WTC11 (cell line): Measurements from ENCODE around the gene FANCC. TPM values are rescaled to one million over a fixed set of nuclear protein-coding genes. Genes with fewer than 3 reads are reported as not detected.

Experiments
- ATAC-seq: fragments of 200-7000 bp; cut with Tn5 transposase; 2 replicates; pipeline ENCODE4 v1.10.0; 2021; ENCODE audit warnings: mild to moderate bottlenecking, moderate library complexity
- CTCF ChIA-PET: fragments of 300-600 bp; sonication (Branson Sonifier 250); formaldehyde crosslinking; loops from one replicate; lab custom pipeline; 2021; ENCODE audit warnings: antibody characterized with exemption; lab: Charles Lee
- POLR2A ChIA-PET: fragments of 350-600 bp; sonication (Branson Sonifier 250); formaldehyde crosslinking; loops from one replicate; lab custom pipeline; 2021; ENCODE audit warnings: antibody characterized with exemption; lab: Charles Lee
- DNase-seq: peaks from one replicate; pipeline ENCODE4 v3.0.0; 2021; ENCODE audit warnings: low spot score
- H3K27ac Mint-ChIP-seq: 2 replicates; pipeline ENCODE4 v1.8.0; 2021; ENCODE audit warnings: mixed read lengths
- H3K27me3 Mint-ChIP-seq: 2 replicates; pipeline ENCODE4 v1.8.0; 2021; ENCODE audit warnings: low read depth, mild to moderate bottlenecking, moderate library complexity, mixed read lengths
- H3K36me3 Mint-ChIP-seq: 2 replicates; pipeline ENCODE4 v1.8.0; 2021; ENCODE audit warnings: mixed read lengths
- H3K4me1 Mint-ChIP-seq: 2 replicates; pipeline ENCODE4 v1.8.0; 2022; ENCODE audit warnings: mixed read lengths
- H3K4me3 Mint-ChIP-seq: 2 replicates; pipeline ENCODE4 v1.8.0; 2021; ENCODE audit warnings: mild to moderate bottlenecking, moderate library complexity, mixed read lengths
- H3K9me3 Mint-ChIP-seq: 2 replicates; pipeline ENCODE4 v1.8.0; 2021; ENCODE audit warnings: mixed read lengths
- ETV6 ChIP-seq: sonication (generic); formaldehyde crosslinking; IDR thresholded peaks from 2 replicates; pipeline ENCODE4 v1.8.1; 2022; ENCODE audit warnings: mild to moderate bottlenecking, missing genetic modification reagents
- FOXK1 ChIP-seq: sonication (generic); formaldehyde crosslinking; IDR thresholded peaks from 2 replicates; pipeline ENCODE4 v1.8.0; 2022; ENCODE audit warnings: mild to moderate bottlenecking, moderate library complexity, missing genetic modification reagents
- KAT7 ChIP-seq: sonication (generic); formaldehyde crosslinking; IDR thresholded peaks from 2 replicates; pipeline ENCODE4 v1.8.1; 2023; ENCODE audit warnings: missing genetic modification reagents, mild to moderate bottlenecking, borderline replicate concordance
- NFYB ChIP-seq: sonication (generic); formaldehyde crosslinking; conservative IDR thresholded peaks from 2 replicates; pipeline ENCODE4 v1.8.0; 2022; ENCODE audit warnings: low read depth, missing genetic modification reagents
- NR3C1 ChIP-seq: sonication (generic); formaldehyde crosslinking; conservative IDR thresholded peaks from 2 replicates; pipeline ENCODE4 v1.8.1; 2023; ENCODE audit warnings: low read depth, mild to moderate bottlenecking, missing genetic modification reagents
- PRRX2 ChIP-seq: fragments of 250-450 bp; sonication (Bioruptor Pico); IDR thresholded peaks from 2 replicates; pipeline ENCODE4 v1.8.0; 2021; ENCODE audit warnings: mild to moderate bottlenecking
- TP53 ChIP-seq: sonication (generic); formaldehyde crosslinking; IDR thresholded peaks from 2 replicates; pipeline ENCODE4 v1.8.1; 2023; ENCODE audit warnings: mild to moderate bottlenecking, missing genetic modification reagents
- ZNF121 ChIP-seq: sonication (generic); formaldehyde crosslinking; IDR thresholded peaks from 2 replicates; pipeline ENCODE4 v1.8.0; 2023; ENCODE audit warnings: missing genetic modification reagents
- ZNF263 ChIP-seq: sonication (generic); formaldehyde crosslinking; IDR thresholded peaks from 2 replicates; pipeline ENCODE4 v1.8.1; 2022; ENCODE audit warnings: low read depth, mild to moderate bottlenecking, moderate library complexity, missing genetic modification reagents
- ZNF317 ChIP-seq: sonication (generic); formaldehyde crosslinking; IDR thresholded peaks from 2 replicates; pipeline ENCODE4 v1.8.1; 2023; ENCODE audit warnings: low read depth, mild to moderate bottlenecking, moderate library complexity, missing genetic modification reagents, borderline replicate concordance
- total RNA-seq: library from RNA; stranded (reverse); gene quantifications from 3 replicates; pipeline ENCODE4 v1.2.3, GENCODE V29; 2021
- TF ChIP-seq, protein P1 (sequence below): sonication (generic); formaldehyde crosslinking; IDR thresholded peaks from 2 replicates; pipeline ENCODE4 v1.8.1; 2023; ENCODE audit warnings: mild to moderate bottlenecking, missing genetic modification reagents
- TF ChIP-seq, protein P2 (sequence below): fragments of 250-450 bp; sonication (Bioruptor Pico); IDR thresholded peaks from 2 replicates; pipeline ENCODE4 v1.9.0; 2021; ENCODE audit warnings: mild to moderate bottlenecking, borderline replicate concordance
- TF ChIP-seq, protein P3 (sequence below): fragments of 200-600 bp; IDR thresholded peaks from 2 replicates; pipeline ENCODE4 v1.8.0; 2022; ENCODE audit warnings: antibody characterized with exemption
- TF ChIP-seq, protein P4 (sequence below): fragments of 250-450 bp; sonication (Bioruptor Pico); IDR thresholded peaks from 2 replicates; pipeline ENCODE4 v1.9.0; 2021; ENCODE audit warnings: mild to moderate bottlenecking
- TF ChIP-seq, protein P5 (sequence below): sonication (generic); formaldehyde crosslinking; conservative IDR thresholded peaks from 2 replicates; pipeline ENCODE4 v1.8.1; 2023; ENCODE audit warnings: mild to moderate bottlenecking, low read depth, missing genetic modification reagents, moderate library complexity
- TF ChIP-seq, protein P6 (sequence below): sonication (generic); formaldehyde crosslinking; IDR thresholded peaks from 2 replicates; pipeline ENCODE4 v1.8.1; 2023; ENCODE audit warnings: mild to moderate bottlenecking, missing genetic modification reagents, moderate library complexity
- TF ChIP-seq, protein P7 (sequence below): sonication (generic); formaldehyde crosslinking; IDR thresholded peaks from 2 replicates; pipeline ENCODE4 v1.8.0; 2022; ENCODE audit warnings: mild to moderate bottlenecking, missing genetic modification reagents

Gene FANCC
- total RNA-seq, 1 experiment from 2014 or later, result 10.9 TPM

DNA sequence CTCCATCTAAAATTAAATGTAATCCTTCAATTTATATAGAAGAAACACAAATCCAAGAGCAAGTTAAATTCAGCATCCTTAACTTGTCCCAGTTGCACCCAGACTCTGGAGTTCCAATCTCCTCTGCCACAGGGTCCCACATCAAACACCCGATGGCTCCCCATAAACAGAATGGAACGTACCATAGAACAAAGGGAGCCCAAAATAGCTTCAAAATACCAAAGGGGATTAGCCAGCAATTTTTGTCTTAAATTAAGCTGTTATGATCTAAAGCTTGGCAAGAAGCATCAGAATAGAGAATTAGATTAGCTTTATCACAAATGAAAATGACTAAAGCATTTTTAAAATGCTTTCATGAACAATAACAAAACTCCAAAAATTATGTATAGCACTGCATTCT, 112.8 kb downstream of the FANCC start:
- no peak for ATAC-seq
- peaks cover 23% of the 10 kb centered on the region for H3K4me1 Mint-ChIP-seq
- TF ChIP-seq FOXK1 (CRISPR knock-in tag) (no peak), ZNF263 (CRISPR knock-in tag) (no peak), TP53 (CRISPR knock-in tag) (no peak), PRRX2 (CRISPR knock-in tag) (no peak), ZNF317 (CRISPR knock-in tag) (no peak), KAT7 (CRISPR knock-in tag) (no peak), NFYB (no peak), ZNF121 (CRISPR knock-in tag) (no peak), NR3C1 (no peak)
- TF ChIP-seq, protein P1, sequence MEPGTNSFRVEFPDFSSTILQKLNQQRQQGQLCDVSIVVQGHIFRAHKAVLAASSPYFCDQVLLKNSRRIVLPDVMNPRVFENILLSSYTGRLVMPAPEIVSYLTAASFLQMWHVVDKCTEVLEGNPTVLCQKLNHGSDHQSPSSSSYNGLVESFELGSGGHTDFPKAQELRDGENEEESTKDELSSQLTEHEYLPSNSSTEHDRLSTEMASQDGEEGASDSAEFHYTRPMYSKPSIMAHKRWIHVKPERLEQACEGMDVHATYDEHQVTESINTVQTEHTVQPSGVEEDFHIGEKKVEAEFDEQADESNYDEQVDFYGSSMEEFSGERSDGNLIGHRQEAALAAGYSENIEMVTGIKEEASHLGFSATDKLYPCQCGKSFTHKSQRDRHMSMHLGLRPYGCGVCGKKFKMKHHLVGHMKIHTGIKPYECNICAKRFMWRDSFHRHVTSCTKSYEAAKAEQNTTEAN, result no peak
- TF ChIP-seq, protein P2, sequence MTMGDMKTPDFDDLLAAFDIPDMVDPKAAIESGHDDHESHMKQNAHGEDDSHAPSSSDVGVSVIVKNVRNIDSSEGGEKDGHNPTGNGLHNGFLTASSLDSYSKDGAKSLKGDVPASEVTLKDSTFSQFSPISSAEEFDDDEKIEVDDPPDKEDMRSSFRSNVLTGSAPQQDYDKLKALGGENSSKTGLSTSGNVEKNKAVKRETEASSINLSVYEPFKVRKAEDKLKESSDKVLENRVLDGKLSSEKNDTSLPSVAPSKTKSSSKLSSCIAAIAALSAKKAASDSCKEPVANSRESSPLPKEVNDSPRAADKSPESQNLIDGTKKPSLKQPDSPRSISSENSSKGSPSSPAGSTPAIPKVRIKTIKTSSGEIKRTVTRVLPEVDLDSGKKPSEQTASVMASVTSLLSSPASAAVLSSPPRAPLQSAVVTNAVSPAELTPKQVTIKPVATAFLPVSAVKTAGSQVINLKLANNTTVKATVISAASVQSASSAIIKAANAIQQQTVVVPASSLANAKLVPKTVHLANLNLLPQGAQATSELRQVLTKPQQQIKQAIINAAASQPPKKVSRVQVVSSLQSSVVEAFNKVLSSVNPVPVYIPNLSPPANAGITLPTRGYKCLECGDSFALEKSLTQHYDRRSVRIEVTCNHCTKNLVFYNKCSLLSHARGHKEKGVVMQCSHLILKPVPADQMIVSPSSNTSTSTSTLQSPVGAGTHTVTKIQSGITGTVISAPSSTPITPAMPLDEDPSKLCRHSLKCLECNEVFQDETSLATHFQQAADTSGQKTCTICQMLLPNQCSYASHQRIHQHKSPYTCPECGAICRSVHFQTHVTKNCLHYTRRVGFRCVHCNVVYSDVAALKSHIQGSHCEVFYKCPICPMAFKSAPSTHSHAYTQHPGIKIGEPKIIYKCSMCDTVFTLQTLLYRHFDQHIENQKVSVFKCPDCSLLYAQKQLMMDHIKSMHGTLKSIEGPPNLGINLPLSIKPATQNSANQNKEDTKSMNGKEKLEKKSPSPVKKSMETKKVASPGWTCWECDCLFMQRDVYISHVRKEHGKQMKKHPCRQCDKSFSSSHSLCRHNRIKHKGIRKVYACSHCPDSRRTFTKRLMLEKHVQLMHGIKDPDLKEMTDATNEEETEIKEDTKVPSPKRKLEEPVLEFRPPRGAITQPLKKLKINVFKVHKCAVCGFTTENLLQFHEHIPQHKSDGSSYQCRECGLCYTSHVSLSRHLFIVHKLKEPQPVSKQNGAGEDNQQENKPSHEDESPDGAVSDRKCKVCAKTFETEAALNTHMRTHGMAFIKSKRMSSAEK (CRISPR knock-in tag), result no peak
- TF ChIP-seq, protein P3, sequence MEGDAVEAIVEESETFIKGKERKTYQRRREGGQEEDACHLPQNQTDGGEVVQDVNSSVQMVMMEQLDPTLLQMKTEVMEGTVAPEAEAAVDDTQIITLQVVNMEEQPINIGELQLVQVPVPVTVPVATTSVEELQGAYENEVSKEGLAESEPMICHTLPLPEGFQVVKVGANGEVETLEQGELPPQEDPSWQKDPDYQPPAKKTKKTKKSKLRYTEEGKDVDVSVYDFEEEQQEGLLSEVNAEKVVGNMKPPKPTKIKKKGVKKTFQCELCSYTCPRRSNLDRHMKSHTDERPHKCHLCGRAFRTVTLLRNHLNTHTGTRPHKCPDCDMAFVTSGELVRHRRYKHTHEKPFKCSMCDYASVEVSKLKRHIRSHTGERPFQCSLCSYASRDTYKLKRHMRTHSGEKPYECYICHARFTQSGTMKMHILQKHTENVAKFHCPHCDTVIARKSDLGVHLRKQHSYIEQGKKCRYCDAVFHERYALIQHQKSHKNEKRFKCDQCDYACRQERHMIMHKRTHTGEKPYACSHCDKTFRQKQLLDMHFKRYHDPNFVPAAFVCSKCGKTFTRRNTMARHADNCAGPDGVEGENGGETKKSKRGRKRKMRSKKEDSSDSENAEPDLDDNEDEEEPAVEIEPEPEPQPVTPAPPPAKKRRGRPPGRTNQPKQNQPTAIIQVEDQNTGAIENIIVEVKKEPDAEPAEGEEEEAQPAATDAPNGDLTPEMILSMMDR, result no peak
- TF ChIP-seq, protein P4, sequence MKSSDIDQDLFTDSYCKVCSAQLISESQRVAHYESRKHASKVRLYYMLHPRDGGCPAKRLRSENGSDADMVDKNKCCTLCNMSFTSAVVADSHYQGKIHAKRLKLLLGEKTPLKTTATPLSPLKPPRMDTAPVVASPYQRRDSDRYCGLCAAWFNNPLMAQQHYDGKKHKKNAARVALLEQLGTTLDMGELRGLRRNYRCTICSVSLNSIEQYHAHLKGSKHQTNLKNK, result no peak
- TF ChIP-seq, protein P5, sequence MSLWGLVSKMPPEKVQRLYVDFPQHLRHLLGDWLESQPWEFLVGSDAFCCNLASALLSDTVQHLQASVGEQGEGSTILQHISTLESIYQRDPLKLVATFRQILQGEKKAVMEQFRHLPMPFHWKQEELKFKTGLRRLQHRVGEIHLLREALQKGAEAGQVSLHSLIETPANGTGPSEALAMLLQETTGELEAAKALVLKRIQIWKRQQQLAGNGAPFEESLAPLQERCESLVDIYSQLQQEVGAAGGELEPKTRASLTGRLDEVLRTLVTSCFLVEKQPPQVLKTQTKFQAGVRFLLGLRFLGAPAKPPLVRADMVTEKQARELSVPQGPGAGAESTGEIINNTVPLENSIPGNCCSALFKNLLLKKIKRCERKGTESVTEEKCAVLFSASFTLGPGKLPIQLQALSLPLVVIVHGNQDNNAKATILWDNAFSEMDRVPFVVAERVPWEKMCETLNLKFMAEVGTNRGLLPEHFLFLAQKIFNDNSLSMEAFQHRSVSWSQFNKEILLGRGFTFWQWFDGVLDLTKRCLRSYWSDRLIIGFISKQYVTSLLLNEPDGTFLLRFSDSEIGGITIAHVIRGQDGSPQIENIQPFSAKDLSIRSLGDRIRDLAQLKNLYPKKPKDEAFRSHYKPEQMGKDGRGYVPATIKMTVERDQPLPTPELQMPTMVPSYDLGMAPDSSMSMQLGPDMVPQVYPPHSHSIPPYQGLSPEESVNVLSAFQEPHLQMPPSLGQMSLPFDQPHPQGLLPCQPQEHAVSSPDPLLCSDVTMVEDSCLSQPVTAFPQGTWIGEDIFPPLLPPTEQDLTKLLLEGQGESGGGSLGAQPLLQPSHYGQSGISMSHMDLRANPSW (CRISPR knock-in tag), result no peak
- no peak overlapping the region for H3K27ac Mint-ChIP-seq
- no peak for DNase-seq
- ChIA-PET CTCF (interaction anchor here (1.6 kb wide), 1 partner anchor 11 kb away, joined by 9 read pairs; no protein-coding TSS in a partner anchor), POLR2A (no interaction called here)
- H3K4me3 Mint-ChIP-seq, result no peak overlapping the region
- 0 out of 2 replicates have a peak, but pooled peaks cover 4% of the 10 kb centered on the region for H3K9me3 Mint-ChIP-seq
- H3K36me3 Mint-ChIP-seq, result no peaks in the 10 kb centered on the region
- H3K27me3 Mint-ChIP-seq, result no peaks in the 10 kb centered on the region

DNA sequence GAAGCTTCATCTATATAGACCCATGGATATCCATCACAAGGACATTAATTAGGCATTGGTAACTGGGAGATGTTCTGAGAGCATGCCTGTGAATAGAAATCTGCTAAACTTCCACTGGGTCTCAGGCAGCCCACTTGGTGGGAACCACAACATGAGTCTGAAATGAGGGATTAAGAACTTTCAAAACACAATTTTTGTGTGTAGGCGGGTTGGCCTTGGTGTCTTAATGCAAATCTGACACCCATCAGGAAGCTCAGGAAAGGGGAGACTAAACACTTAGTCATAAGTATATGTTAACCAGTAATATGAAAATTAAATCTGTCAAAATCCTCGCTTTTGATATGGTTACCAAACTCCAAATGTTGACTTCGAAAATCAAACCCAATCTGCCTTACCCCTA, 113.2 kb downstream of the FANCC start:
- Mint-ChIP-seq H3K27me3 (no peaks in the 10 kb centered on the region), H3K36me3 (no peaks in the 10 kb centered on the region), H3K4me1 (peaks cover 23% of the 10 kb centered on the region), H3K9me3 (0 out of 2 replicates have a peak, but pooled peaks cover 4% of the 10 kb centered on the region)
- CTCF ChIA-PET, result interaction anchor here (1.3 kb wide), 1 partner anchor 36 kb away, joined by 4 read pairs; no protein-coding TSS in a partner anchor
- DNase-seq (no peak), ATAC-seq (no peak)
- POLR2A ChIA-PET, result no interaction called here
- TF ChIP-seq, protein P6, sequence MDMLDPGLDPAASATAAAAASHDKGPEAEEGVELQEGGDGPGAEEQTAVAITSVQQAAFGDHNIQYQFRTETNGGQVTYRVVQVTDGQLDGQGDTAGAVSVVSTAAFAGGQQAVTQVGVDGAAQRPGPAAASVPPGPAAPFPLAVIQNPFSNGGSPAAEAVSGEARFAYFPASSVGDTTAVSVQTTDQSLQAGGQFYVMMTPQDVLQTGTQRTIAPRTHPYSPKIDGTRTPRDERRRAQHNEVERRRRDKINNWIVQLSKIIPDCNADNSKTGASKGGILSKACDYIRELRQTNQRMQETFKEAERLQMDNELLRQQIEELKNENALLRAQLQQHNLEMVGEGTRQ (CRISPR knock-in tag), result no peak
- TF ChIP-seq ETV6, result no peak
- no peak for TF ChIP-seq NFYB
- TF ChIP-seq, protein P7, sequence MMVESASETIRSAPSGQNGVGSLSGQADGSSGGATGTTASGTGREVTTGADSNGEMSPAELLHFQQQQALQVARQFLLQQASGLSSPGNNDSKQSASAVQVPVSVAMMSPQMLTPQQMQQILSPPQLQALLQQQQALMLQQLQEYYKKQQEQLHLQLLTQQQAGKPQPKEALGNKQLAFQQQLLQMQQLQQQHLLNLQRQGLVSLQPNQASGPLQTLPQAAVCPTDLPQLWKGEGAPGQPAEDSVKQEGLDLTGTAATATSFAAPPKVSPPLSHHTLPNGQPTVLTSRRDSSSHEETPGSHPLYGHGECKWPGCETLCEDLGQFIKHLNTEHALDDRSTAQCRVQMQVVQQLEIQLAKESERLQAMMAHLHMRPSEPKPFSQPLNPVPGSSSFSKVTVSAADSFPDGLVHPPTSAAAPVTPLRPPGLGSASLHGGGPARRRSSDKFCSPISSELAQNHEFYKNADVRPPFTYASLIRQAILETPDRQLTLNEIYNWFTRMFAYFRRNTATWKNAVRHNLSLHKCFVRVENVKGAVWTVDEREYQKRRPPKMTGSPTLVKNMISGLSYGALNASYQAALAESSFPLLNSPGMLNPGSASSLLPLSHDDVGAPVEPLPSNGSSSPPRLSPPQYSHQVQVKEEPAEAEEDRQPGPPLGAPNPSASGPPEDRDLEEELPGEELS (CRISPR knock-in tag), result no peak
- TF ChIP-seq, all 79 proteins: peak for 0
- no peak overlapping the region for H3K4me3 Mint-ChIP-seq
- H3K27ac Mint-ChIP-seq, result no peak overlapping the region
